Measurements from ENCODE around the gene GSG1L.

GSG1L gene

DNA sequence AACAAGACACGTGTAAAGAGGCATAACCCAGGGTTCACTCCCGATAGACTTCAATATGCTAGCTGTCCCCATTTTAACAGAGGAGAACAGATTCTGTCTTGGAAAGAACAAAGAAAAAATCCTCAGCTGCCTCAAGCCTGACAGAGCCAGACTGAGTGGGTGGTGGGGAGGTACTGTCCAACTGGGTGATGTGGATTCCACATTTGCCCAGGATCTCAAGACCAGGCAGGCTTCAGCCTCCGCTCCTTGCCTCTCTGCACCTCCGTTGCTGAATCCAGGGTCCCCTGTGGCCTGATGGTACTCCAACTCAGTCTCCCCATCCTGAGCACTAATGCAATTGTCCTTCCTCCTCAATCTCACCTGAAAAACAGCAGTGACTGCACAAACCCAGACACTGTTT is 163.8 kb downstream of the GSG1L start:
- TF ChIP-seq, protein P1, sequence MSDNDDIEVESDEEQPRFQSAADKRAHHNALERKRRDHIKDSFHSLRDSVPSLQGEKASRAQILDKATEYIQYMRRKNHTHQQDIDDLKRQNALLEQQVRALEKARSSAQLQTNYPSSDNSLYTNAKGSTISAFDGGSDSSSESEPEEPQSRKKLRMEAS (IDR thresholded peaks at IDR 0.05), result no peak

GRCh38 chr16:27894386-27894785 is 169.1 kb downstream of the GSG1L start:
- TF ChIP-seq TEAD4 (IDR thresholded peaks at IDR 0.05) (no peak), TCF12 (IDR thresholded peaks at IDR 0.05; ENCODE audit: low read depth) (no peak), REST (IDR thresholded peaks at IDR 0.05; ENCODE audit: low read depth) (no peak), NFIC (IDR thresholded peaks at IDR 0.05) (no peak), CREB1 (IDR thresholded peaks at IDR 0.05; ENCODE audit: low read depth) (no peak), FOXM1 (IDR thresholded peaks at IDR 0.05; ENCODE audit: borderline replicate concordance, low read depth) (no peak), ZBTB7A (IDR thresholded peaks at IDR 0.05; ENCODE audit: low read depth) (no peak), EGR1 (IDR thresholded peaks at IDR 0.05) (no peak), TAF1 (IDR thresholded peaks at IDR 0.05; ENCODE audit: low read depth) (no peak), CEBPB (IDR thresholded peaks at IDR 0.05) (no peak), EP300 (IDR thresholded peaks at IDR 0.05; ENCODE audit: borderline replicate concordance) (no peak), RAD21 (IDR thresholded peaks at IDR 0.05; ENCODE audit: low read depth) (no peak), YY1 (IDR thresholded peaks at IDR 0.05; ENCODE audit: low read depth) (no peak)
- TF ChIP-seq, protein P1 (IDR thresholded peaks at IDR 0.05), result no peak
- TF ChIP-seq, protein P2, sequence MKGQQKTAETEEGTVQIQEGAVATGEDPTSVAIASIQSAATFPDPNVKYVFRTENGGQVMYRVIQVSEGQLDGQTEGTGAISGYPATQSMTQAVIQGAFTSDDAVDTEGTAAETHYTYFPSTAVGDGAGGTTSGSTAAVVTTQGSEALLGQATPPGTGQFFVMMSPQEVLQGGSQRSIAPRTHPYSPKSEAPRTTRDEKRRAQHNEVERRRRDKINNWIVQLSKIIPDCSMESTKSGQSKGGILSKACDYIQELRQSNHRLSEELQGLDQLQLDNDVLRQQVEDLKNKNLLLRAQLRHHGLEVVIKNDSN (IDR thresholded peaks at IDR 0.05), result no peak

DNA sequence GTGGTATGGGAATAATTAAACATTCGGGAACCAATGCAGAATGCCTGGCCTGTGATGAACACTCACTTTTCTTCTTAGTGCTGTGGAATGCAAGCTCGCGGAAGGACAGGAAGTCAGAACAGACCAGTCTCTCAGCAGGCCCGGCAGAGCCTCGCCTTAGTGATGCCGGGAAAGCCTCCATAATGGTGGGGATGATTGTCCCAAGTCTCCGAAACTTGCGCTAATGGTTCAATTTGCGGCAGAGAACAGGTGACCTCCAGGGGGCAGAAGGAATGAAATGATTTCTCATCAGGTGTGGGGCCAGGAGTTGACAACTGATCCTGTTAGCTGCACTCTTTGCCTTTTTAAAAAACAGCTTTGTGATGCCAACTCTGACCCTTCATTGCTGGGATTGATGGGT is 170.6 kb downstream of the GSG1L start:
- TF ChIP-seq FOXM1 (IDR thresholded peaks at IDR 0.05; ENCODE audit: borderline replicate concordance, low read depth) (no peak), TAF1 (IDR thresholded peaks at IDR 0.05; ENCODE audit: low read depth) (no peak), CREB1 (IDR thresholded peaks at IDR 0.05; ENCODE audit: low read depth) (no peak), TEAD4 (IDR thresholded peaks at IDR 0.05) (no peak), RAD21 (IDR thresholded peaks at IDR 0.05; ENCODE audit: low read depth) (no peak), YY1 (IDR thresholded peaks at IDR 0.05; ENCODE audit: low read depth) (no peak), ZBTB7A (IDR thresholded peaks at IDR 0.05; ENCODE audit: low read depth) (no peak), EGR1 (IDR thresholded peaks at IDR 0.05) (no peak), NFIC (IDR thresholded peaks at IDR 0.05) (no peak), TCF12 (IDR thresholded peaks at IDR 0.05; ENCODE audit: low read depth) (no peak)
- TF ChIP-seq, protein P2 (IDR thresholded peaks at IDR 0.05), result no peak
- TF ChIP-seq, protein P1 (IDR thresholded peaks at IDR 0.05), result no peak

DNA sequence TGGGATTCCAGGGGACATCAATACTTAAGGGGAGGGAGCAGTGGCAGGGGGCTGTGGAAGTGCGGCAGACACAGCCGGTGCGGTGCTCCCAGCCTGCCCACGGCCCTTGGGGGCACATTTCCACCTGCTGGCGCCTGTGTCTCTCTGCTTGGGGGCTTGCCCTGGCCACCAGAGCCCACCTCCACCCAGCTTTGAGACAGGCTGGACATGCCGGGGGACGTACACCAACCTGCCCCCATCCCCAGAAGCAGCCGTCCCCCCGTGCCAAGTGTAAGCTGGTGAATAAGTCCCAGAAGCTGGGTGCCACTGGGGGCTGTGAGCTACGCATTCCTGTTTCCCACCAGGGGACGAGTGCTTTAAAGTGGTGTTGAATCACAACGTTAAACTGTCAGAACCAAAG is 172.6 kb downstream of the GSG1L start:
- TF ChIP-seq, protein P2 (IDR thresholded peaks at IDR 0.05), result no peak
- TF ChIP-seq REST (IDR thresholded peaks at IDR 0.05; ENCODE audit: low read depth) (no peak), RAD21 (IDR thresholded peaks at IDR 0.05; ENCODE audit: low read depth) (no peak), TEAD4 (IDR thresholded peaks at IDR 0.05) (no peak), FOXM1 (IDR thresholded peaks at IDR 0.05; ENCODE audit: borderline replicate concordance, low read depth) (no peak), YY1 (IDR thresholded peaks at IDR 0.05; ENCODE audit: low read depth) (no peak), CREB1 (IDR thresholded peaks at IDR 0.05; ENCODE audit: low read depth) (no peak), TAF1 (IDR thresholded peaks at IDR 0.05; ENCODE audit: low read depth) (no peak), EGR1 (IDR thresholded peaks at IDR 0.05) (no peak), NFIC (IDR thresholded peaks at IDR 0.05) (no peak), TCF12 (IDR thresholded peaks at IDR 0.05; ENCODE audit: low read depth) (no peak), CEBPB (IDR thresholded peaks at IDR 0.05) (no peak), ZBTB7A (IDR thresholded peaks at IDR 0.05; ENCODE audit: low read depth) (no peak), EP300 (IDR thresholded peaks at IDR 0.05; ENCODE audit: borderline replicate concordance) (no peak)
- TF ChIP-seq, protein P1 (IDR thresholded peaks at IDR 0.05), result no peak

GRCh38 chr16:27890006-27890405 is 173.5 kb downstream of the GSG1L start:
- TF ChIP-seq NFIC (IDR thresholded peaks at IDR 0.05), result no peak
- TF ChIP-seq EGR1 (IDR thresholded peaks at IDR 0.05), result no peak
- TF ChIP-seq, protein P1 (IDR thresholded peaks at IDR 0.05), result no peak
- TF ChIP-seq, protein P2 (IDR thresholded peaks at IDR 0.05), result no peak
- TF ChIP-seq CREB1 (IDR thresholded peaks at IDR 0.05; ENCODE audit: low read depth), result no peak
- no peak for TF ChIP-seq YY1 (IDR thresholded peaks at IDR 0.05; ENCODE audit: low read depth)
- TF ChIP-seq FOXM1 (IDR thresholded peaks at IDR 0.05; ENCODE audit: borderline replicate concordance, low read depth), result no peak
- no peak for TF ChIP-seq REST (IDR thresholded peaks at IDR 0.05; ENCODE audit: low read depth)
- TF ChIP-seq EP300 (IDR thresholded peaks at IDR 0.05; ENCODE audit: borderline replicate concordance), result no peak
- TF ChIP-seq CEBPB (IDR thresholded peaks at IDR 0.05), result no peak
- no peak for TF ChIP-seq ZBTB7A (IDR thresholded peaks at IDR 0.05; ENCODE audit: low read depth)
- no peak for TF ChIP-seq RAD21 (IDR thresholded peaks at IDR 0.05; ENCODE audit: low read depth)
- TF ChIP-seq TEAD4 (IDR thresholded peaks at IDR 0.05), result no peak
- TF ChIP-seq TAF1 (IDR thresholded peaks at IDR 0.05; ENCODE audit: low read depth), result no peak
- TF ChIP-seq TCF12 (IDR thresholded peaks at IDR 0.05; ENCODE audit: low read depth), result no peak
